Measurements from ENCODE around the gene GBX1.

Gene GBX1

GRCh38 chr7:151167197-151167961 lies at the start of gene GBX1:
Gene GBX1, minus strand, starts transcription at chr7:151167694. Its CDS starts 146 bp downstream, at chr7:151167548.
- no peak for TF ChIP-seq CTCF (IDR thresholded peaks at IDR 0.05; ENCODE audit: low read depth, low read length)
- no peak for DNase-seq (ENCODE audit: extremely low read depth, low read depth)

- DNase-seq (ENCODE audit: extremely low read depth, low read depth), result no peak
- no peak for TF ChIP-seq CTCF (IDR thresholded peaks at IDR 0.05; ENCODE audit: low read depth, low read length)
Observed at GRCh38 chr7:151215396-151215795, 47.9 kb upstream of the GBX1 start.

- TF ChIP-seq CTCF (IDR thresholded peaks at IDR 0.05; ENCODE audit: low read depth, low read length), result no peak
- DNase-seq (ENCODE audit: extremely low read depth, low read depth), result no peak
Observed at GRCh38 chr7:151213826-151214225, 46.3 kb upstream of the GBX1 start.

GRCh38 chr7:151212626-151213025 lies 45.1 kb upstream of the GBX1 start:
- TF ChIP-seq CTCF (IDR thresholded peaks at IDR 0.05; ENCODE audit: low read depth, low read length), result no peak
- no peak for DNase-seq (ENCODE audit: extremely low read depth, low read depth)

- TF ChIP-seq CTCF (IDR thresholded peaks at IDR 0.05; ENCODE audit: low read depth, low read length), result no peak
- no peak for DNase-seq (ENCODE audit: extremely low read depth, low read depth)
Observed at GRCh38 chr7:151211155-151211772, 43.8 kb upstream of the GBX1 start.

- DNase-seq (ENCODE audit: extremely low read depth, low read depth), result no peak
Observed at GRCh38 chr7:151210087-151210854, 42.8 kb upstream of the GBX1 start, which contains the start of gene H2BK1. Gene H2BK1, minus strand, starts transcription at chr7:151210488. Its CDS starts 170 bp downstream, at chr7:151210318.

More at GRCh38 chr7:151210087-151210854, 42.8 kb upstream of the GBX1 start, which contains the start of gene H2BK1:
- no peak for TF ChIP-seq CTCF (IDR thresholded peaks at IDR 0.05; ENCODE audit: low read depth, low read length)

All from AG09319 (cell line).